GM18511 (cell line): Measurements from ENCODE around the gene RAD21L1.

Experiments used
- ATAC-seq: cut with Tn5 transposase; IDR thresholded peaks from one replicate; pipeline ENCODE4 v1.9.1; 2021; ENCODE audit warnings: mild to moderate bottlenecking, moderate library complexity; ENCODE audit not compliant: unreplicated experiment

The RAD21L1 gene

GRCh38 chr20:1225783-1226654 lies at the start of gene RAD21L1:
RAD21L1 (plus strand) TSS chr20:1226044; CDS start chr20:1228454, 2,410 bp downstream.
- ATAC-seq, result no peak

GRCh38 chr20:1177680-1178079 lies 48.2 kb upstream of the RAD21L1 start:
- ATAC-seq, result no peak

DNA sequence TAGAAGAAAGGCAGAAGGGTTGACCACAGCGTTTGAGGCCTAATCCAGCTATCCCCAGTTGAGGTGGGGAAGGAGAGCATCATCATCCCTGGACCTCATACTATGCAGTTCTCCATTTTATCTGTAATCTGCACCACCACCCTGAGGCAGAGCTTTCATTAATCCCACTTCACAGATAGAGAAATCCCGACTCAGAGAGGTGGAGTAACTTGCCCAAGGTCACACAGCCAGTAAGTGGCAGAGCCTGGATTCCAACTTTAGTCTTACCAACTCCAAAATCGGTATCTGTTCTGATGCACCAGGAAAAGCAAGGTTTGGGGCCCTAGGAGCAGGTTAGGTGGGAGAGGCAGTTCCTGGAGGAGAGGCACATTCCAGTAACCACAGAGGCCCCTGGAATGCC lies 47.7 kb upstream of the RAD21L1 start:
- no peak for ATAC-seq

DNA sequence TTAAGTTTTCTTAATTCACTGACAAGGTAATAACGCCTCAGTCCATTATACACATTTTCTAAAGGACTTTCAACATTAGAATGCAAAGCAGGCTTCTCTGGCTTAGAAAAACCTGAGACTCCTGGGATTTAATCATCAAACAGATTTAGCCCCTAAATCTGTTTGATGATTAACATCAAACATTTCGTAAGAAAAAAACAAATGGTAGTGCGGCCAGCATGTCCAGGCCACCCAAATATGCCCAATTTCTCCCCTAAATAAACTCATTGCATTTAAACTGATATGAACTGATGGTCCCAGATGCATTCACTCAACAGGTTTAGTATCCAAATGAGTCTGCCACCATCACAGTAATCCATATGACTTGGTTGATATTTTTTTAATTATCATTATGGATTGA lies 47.2 kb upstream of the RAD21L1 start:
- ATAC-seq, result no peak

- ATAC-seq, result no peak
Measured at GRCh38 chr20:1180949-1181348, 44.9 kb upstream of the RAD21L1 start.

- no peak for ATAC-seq
Measured at GRCh38 chr20:1182106-1182505, 43.7 kb upstream of the RAD21L1 start.

- ATAC-seq, result no peak
Measured at GRCh38 chr20:1183153-1183552, 42.7 kb upstream of the RAD21L1 start.

GRCh38 chr20:1184260-1184637 lies 41.6 kb upstream of the RAD21L1 start:
- ATAC-seq, result no peak

DNA sequence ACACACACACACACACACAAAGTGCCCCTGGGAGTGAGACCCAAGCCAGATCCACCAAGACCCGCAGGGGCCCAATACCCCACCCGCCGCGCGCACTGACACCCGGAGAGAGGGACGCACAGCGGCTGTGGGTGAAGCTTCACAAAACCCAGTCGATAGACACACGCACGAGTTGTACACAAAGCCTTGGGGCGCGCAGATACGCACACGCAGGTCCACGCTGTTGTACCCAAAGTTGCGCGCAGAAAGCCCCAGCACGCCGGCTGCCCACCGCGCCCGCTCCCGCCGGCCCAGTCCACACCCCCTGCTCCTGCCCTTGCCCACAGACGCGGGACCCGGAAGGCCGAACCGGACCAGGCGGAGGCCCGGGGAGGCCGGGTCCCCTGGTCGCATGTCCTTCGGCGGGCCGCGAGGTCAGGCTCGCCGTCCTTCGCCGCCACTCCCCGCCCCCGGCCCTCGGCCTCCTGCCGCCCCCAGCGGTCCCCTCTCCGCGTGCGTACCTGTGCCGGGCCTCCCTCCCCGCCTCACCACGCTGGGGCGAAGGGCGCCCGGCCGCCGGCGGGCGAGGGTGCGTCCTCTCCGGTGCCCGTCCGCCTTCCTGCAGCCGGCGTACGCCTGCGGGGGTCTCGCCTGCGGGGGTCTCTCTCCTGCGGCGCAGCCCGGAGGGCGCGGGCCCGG lies 41.1 kb upstream of the RAD21L1 start, which contains the start of gene TMEM74B:
TSS of gene TMEM74B (minus strand) at position 344 of the 678 bp plus-strand sequence. CDS start 1,180 bp downstream, outside the sequence.
- ATAC-seq, result no peak

- no peak for ATAC-seq
Measured at GRCh38 chr20:1185316-1185741, 40.5 kb upstream of the RAD21L1 start.

GRCh38 chr20:1185790-1186334 lies 40.0 kb upstream of the RAD21L1 start:
- no peak for ATAC-seq

DNA sequence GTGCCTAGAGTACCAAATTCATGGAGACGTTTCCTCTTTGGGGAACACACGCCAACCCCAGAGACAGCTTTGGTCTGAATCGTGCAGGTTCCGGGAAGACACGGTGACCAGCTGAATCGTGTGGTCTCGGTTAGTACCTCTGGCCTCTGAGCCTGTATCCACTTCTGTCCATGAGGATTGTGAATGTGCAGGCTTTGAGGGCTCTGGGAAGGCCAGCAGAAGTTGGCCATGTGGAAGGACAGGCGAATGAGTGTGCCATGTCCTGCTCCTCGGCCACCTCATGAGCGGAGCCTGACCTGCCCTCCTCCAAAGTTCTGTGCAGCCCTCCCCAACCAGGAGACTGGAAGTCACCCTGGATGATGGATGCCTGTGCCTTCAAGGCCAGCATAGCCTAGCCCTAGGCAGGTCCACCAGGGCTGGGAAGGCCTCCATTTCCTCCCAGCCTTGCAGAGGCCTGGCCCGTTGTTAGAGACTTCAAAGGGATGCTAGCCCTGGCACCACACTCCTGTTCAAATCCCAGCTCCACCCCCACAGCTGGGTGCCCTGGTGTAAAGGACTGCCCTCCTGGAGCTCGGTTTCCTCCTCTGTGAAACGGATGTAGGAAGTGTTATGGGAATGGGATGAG lies 39.4 kb upstream of the RAD21L1 start:
- ATAC-seq, result no peak

DNA sequence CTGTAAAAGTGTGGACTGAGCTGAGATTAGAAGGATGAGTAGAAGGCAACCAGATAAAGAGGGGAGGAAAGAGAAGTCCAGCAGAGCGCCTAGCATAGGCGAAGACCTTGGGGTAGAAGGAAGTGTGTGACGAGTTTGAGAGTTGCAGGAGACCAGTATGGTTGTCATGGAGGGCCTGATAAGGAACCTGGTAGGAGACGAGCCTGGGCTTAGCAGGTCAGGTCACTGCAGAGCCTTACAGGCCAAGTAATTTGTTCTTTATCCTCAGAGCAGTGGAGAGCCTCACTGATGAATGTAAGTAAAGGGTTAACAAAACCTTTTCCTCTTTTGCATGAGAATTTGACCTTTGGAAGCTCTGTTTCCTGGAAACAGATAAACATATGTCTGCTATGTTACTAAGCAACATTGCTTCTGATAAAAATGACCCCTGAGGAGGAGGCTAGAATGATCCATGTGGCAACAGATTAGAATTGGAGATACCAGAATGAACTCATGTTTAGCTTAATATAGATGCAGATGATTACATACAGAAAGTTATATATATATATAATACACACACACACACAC lies 38.2 kb upstream of the RAD21L1 start:
- ATAC-seq, result no peak

GRCh38 chr20:1188347-1188746 lies 37.5 kb upstream of the RAD21L1 start:
- ATAC-seq, result no peak

DNA sequence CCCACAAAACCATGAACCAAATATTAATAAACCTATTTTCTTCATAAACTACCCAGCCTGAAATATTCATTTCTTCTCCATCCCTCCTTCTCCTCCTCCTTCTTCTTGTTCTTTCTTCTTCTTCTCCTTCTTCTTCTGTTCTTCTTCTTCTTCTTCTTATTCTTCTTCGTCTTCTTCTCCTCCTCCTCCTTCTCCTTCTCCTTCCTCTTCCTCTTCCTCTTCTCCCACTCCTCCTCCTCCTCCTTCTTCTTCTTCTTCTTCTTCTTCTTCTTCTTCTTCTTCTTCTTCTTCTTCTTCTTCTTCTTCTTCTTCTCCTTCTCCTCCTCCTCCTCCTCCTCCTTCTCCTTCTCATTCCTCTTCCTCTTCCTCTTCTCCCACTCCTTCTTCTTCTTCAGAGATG lies 36.0 kb upstream of the RAD21L1 start:
- no peak for ATAC-seq

DNA sequence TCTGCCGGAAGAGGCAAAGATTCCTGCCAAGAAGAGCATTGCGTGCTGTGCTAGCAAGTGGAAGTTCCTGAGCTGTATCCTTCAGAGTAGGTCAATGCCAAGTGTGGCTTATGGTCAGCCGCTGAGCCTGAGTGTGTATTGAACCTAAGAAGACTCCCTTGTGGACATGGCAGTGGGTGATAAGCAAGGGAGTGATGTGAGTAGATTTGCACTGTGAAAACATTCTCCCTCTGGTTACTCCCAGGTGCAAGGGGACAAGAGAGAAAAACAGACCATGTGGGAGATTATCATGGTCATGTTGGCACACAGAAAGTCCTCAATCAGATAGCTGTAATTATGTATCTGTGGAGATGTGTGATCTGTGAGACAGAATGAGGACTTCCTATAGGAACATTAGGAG lies 35.0 kb upstream of the RAD21L1 start:
- no peak for ATAC-seq

DNA sequence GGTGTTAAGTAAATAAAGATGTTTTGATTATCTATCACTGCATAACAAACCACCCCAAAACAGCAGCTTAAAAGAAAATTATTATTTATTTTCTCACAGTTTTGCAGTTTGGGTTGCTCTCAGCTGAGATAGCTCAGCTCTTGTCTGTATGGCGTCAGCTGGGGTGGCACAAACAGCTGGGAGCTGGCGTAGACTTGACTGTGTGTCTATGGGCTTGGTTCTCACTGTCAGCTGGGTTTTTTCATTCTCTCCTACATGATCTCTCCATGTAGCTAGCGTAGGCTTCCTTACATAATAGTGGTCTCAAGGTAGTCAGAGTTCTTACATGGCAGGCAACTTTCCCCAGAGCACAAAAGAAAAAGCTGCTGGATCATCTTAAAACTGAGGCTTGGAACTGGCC lies 34.5 kb upstream of the RAD21L1 start:
- no peak for ATAC-seq

DNA sequence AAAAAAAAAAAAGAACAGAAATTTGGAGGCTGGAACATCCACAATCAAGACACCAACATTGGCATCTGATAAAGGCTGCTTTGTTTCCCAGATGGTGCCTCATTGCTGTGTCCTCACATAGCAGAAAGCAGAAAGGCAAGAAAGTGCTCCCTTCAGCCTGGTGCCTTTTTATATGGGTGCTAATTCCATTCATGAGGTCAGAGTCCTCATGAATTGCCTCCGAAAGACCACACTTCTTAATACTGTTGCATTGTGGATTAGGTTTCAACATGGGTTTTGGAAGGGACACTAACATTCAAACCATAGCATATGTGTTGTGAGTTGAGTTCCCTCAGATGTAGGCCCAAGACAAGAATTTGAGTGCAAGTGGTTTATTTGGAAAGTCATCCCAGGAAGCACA lies 30.6 kb upstream of the RAD21L1 start:
- no peak for ATAC-seq

- ATAC-seq, result no peak
Measured at GRCh38 chr20:1196634-1197033, 29.2 kb upstream of the RAD21L1 start.

- ATAC-seq, result no peak
Measured at GRCh38 chr20:1197801-1198200, 28.0 kb upstream of the RAD21L1 start.

- ATAC-seq, result no peak
Measured at GRCh38 chr20:1198751-1199150, 27.1 kb upstream of the RAD21L1 start.
